Measurements from ENCODE around the gene EXOC5. TPM values are rescaled to one million over a fixed set of nuclear protein-coding genes. Genes with fewer than 3 reads are reported as not detected.
A peak's percentile ranks its signal among the peaks of the same experiment; 100 is the strongest.

Gene EXOC5
- total and polyA plus RNA-seq, 2 donors from 2014 or later: 11.6 to 52.2 TPM

DNA sequence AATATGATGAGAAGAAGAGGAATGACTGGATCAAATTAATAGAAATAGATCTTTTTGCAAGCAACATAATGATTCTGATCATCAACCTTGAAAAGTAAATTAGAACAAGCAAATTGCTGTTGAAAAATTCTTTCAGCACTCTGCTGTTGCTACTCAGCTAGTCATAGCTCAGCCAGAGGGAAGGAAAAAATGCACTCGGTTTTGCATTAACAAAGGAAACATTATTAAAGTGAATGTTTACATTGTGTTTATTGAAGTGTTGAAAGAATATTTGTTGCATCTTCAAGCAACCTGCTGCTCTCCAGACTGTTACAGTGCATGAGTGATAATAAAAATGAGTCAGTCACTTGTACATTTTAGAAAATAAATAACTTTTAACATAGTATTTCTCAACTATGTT, 26.5 kb upstream of the EXOC5 start:
- H3K27ac ChIP-seq (ENCODE audit: low read depth in 2 of 2, low read length in 2 of 2): no peak overlapping the region
- H3K9me3 ChIP-seq (ENCODE audit: control insufficient read depth in 2 of 3, insufficient read depth in 1 of 3, low read length in 3 of 3): no peaks in the 10 kb centered on the region
- no peaks in the 10 kb centered on the region for H3K4me1 ChIP-seq (ENCODE audit: control insufficient read depth in 2 of 3, insufficient read depth in 2 of 3, low read depth in 1 of 3, low read length in 3 of 3)
- DNase-seq (peak in 1 of 5 donors; percentile 4), FAIRE-seq (no peak)
- no peak overlapping the region for H3K9ac ChIP-seq (ENCODE audit: low read length in 3 of 3)
- no peaks in the 10 kb centered on the region for H3K27me3 ChIP-seq (ENCODE audit: control insufficient read depth, insufficient read depth, low read length)
- intact Hi-C loops (cut with DNase I): no loop called here
- TF ChIP-seq, protein P1, sequence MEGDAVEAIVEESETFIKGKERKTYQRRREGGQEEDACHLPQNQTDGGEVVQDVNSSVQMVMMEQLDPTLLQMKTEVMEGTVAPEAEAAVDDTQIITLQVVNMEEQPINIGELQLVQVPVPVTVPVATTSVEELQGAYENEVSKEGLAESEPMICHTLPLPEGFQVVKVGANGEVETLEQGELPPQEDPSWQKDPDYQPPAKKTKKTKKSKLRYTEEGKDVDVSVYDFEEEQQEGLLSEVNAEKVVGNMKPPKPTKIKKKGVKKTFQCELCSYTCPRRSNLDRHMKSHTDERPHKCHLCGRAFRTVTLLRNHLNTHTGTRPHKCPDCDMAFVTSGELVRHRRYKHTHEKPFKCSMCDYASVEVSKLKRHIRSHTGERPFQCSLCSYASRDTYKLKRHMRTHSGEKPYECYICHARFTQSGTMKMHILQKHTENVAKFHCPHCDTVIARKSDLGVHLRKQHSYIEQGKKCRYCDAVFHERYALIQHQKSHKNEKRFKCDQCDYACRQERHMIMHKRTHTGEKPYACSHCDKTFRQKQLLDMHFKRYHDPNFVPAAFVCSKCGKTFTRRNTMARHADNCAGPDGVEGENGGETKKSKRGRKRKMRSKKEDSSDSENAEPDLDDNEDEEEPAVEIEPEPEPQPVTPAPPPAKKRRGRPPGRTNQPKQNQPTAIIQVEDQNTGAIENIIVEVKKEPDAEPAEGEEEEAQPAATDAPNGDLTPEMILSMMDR (IDR thresholded peaks at IDR 0.05; ENCODE audit: borderline replicate concordance, extremely low read depth, insufficient read depth): no peak
- H3K36me3 ChIP-seq (ENCODE audit: control insufficient read depth in 2 of 3, insufficient read depth in 3 of 3, low read length in 3 of 3): peaks cover 0 to under 1% (median 0%) of the 10 kb centered on the region in 3 donors
- H3K4me3 ChIP-seq (ENCODE audit: low read length in 3 of 3): no peak overlapping the region

DNA sequence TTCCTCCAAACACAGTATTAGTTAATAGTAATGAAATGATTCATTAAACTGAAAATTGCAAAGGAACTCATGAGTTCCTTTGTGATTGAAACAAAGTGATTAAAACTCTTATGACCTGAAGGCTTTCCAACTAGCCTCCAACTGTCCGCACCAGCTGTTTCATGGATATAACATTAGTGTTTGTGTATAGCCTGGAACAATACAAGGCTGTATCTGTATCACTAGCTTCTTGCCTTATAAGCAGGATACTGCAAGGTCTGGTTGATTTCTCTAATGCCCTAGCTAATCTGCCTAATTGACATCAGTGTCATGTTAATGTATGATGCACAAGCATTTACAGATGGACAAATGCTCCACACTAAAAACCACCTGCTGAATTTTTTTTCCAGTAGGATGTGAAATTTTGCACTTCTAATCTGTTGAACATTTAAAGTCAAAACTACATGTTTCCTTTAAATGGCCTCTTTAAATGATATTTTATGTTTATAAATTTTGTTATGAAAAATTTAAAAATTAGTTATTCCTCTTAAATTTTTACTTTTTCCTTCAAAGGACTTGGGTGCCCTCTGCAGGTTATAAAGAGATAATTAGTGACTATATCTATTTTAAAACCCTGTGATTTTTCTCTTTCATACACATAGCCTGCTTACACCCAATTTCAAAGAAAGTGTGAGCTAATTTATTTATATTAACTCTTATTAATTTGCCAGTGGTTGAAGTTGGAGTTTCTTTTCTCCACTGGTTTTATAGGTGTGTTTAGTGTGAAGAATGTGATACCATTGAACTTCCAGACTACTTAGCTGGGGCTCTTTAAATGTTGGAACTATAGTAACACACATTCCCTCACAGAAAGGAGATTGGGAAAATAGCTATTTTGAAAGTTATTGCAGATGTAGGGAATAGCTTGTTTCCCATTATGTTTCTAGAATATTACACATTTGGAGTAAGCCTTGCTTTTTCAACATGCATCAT, 25.4 kb upstream of the EXOC5 start:
- Histone ChIP-seq H3K9me3 (ENCODE audit: control insufficient read depth in 2 of 3, insufficient read depth in 1 of 3, low read length in 3 of 3) (no peaks in the 10 kb centered on the region), H3K4me1 (ENCODE audit: control insufficient read depth in 2 of 3, insufficient read depth in 2 of 3, low read depth in 1 of 3, low read length in 3 of 3) (no peaks in the 10 kb centered on the region), H3K36me3 (ENCODE audit: control insufficient read depth in 2 of 3, insufficient read depth in 3 of 3, low read length in 3 of 3) (peaks cover 0 to 10% (median 0%) of the 10 kb centered on the region in 3 donors), H3K9ac (ENCODE audit: low read length in 3 of 3) (no peak overlapping the region), H3K4me3 (ENCODE audit: low read length in 3 of 3) (no peak overlapping the region), H3K27me3 (ENCODE audit: control insufficient read depth, insufficient read depth, low read length) (no peaks in the 10 kb centered on the region), H3K27ac (ENCODE audit: low read depth in 2 of 2, low read length in 2 of 2) (no peak overlapping the region)
- FAIRE-seq: peak; percentile 53
- TF ChIP-seq, protein P1 (IDR thresholded peaks at IDR 0.05; ENCODE audit: borderline replicate concordance, extremely low read depth, insufficient read depth): peak; percentile 17
- intact Hi-C loops (cut with DNase I): no loop called here
- peak in 1 of 5 donors; percentile 7 for DNase-seq

DNA sequence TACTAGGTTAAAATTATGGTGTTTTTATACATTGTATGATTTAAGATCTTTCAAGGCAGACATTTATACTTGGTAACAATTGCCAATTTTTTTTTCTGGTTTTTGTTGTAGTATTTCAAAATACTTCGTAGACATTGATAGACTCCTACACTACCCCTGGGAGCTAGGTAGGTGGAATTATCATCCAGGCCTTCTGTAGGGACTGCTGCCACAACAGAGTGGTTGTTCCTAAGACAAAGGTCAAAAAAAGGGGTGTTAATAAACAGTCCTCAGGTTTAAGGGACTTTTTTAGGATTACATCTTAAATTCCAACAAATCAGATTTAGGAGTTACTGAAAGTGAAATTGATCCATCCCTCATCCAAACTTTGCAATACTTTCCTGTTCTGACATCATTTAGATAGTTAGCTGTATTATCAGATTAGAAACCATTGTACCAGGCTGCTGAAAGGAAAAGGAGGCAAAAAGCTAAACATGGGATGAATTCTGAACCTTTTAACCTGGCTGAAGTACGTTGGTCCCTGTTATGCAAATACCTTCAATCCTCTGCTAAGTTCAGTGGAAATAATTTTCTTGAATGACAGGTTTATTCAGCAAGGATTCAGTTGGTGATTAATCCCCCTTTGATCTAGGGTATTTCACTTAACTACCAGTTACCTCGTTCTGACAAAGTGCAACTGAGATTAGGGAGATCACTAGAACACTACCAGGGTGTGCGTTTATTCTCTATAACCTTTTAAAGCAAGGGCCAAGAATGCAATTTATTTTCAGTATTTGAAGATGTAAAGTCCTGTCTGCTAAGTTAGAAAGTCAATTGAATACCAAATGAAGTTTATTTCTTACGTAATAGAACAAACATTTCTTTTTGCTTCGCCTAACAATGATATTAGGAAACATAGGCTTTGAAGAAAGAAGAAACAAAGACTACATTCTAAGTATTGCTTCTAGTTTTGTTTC, 23.3 kb upstream of the EXOC5 start:
- TF ChIP-seq, protein P1 (IDR thresholded peaks at IDR 0.05; ENCODE audit: borderline replicate concordance, extremely low read depth, insufficient read depth): no peak
- no peaks in the 10 kb centered on the region for H3K27me3 ChIP-seq (ENCODE audit: control insufficient read depth, insufficient read depth, low read length)
- no peaks in the 10 kb centered on the region for H3K9me3 ChIP-seq (ENCODE audit: control insufficient read depth in 2 of 3, insufficient read depth in 1 of 3, low read length in 3 of 3)
- H3K9ac ChIP-seq (ENCODE audit: low read length in 3 of 3): no peak overlapping the region
- H3K4me3 ChIP-seq (ENCODE audit: low read length in 3 of 3): no peak overlapping the region
- peaks cover 0 to 3% (median 0%) of the 10 kb centered on the region in 3 donors for H3K4me1 ChIP-seq (ENCODE audit: control insufficient read depth in 2 of 3, insufficient read depth in 2 of 3, low read depth in 1 of 3, low read length in 3 of 3)
- intact Hi-C loops (cut with DNase I): no loop called here
- H3K36me3 ChIP-seq (ENCODE audit: control insufficient read depth in 2 of 3, insufficient read depth in 3 of 3, low read length in 3 of 3): peaks cover 0 to 10% (median 2%) of the 10 kb centered on the region in 3 donors
- no peak for FAIRE-seq
- no peak for DNase-seq
- no peak overlapping the region for H3K27ac ChIP-seq (ENCODE audit: low read depth in 2 of 2, low read length in 2 of 2)

Data from kidney (tissue), 14 donors.